ENCODE data around the gene NAP1L4. TPM values are rescaled to one million over a fixed set of nuclear protein-coding genes. Genes with fewer than 3 reads are reported as not detected.

Gene NAP1L4
- total RNA-seq, 1 donor from 2014 or later, result 156 TPM

DNA sequence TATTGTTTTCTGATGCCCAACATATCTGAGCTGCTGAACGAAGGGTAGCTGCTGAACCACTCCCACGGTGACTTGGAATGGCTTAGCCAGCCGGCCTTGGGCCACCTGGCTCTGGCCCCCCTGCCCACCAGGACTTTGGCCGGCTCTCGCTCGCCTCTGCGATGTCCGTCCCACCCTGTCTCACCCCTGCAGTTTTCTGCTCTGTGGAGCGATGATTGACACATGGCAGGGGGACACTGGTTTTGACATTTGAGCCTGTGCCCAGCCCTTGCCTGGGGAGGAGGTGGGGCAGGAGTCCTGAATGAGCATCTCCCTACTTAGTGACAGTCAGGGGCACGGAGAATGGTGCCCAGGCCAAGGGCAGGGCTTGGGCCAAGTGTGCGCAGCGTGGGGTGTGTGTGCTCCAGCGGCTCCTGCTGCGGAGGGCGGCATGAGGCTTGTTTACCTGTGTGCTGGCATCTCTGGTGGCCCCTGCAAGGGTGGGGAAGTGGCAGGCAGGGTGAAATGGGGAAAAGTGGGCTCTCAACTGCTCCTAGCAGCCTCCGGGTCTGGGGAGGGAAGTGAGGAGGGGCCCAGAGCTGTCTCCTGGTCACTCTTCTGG, 90.8 kb downstream of the NAP1L4 start:
- peak overlapping the region; percentile 73 for H3K4me3 ChIP-seq (ENCODE audit: low read depth, low read length)
- no peak for DNase-seq (ENCODE audit: low read depth)
- TF ChIP-seq, protein P1, sequence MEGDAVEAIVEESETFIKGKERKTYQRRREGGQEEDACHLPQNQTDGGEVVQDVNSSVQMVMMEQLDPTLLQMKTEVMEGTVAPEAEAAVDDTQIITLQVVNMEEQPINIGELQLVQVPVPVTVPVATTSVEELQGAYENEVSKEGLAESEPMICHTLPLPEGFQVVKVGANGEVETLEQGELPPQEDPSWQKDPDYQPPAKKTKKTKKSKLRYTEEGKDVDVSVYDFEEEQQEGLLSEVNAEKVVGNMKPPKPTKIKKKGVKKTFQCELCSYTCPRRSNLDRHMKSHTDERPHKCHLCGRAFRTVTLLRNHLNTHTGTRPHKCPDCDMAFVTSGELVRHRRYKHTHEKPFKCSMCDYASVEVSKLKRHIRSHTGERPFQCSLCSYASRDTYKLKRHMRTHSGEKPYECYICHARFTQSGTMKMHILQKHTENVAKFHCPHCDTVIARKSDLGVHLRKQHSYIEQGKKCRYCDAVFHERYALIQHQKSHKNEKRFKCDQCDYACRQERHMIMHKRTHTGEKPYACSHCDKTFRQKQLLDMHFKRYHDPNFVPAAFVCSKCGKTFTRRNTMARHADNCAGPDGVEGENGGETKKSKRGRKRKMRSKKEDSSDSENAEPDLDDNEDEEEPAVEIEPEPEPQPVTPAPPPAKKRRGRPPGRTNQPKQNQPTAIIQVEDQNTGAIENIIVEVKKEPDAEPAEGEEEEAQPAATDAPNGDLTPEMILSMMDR (conservative IDR thresholded peaks at IDR 0.05; ENCODE audit: low read depth, low read length), result no peak

DNA sequence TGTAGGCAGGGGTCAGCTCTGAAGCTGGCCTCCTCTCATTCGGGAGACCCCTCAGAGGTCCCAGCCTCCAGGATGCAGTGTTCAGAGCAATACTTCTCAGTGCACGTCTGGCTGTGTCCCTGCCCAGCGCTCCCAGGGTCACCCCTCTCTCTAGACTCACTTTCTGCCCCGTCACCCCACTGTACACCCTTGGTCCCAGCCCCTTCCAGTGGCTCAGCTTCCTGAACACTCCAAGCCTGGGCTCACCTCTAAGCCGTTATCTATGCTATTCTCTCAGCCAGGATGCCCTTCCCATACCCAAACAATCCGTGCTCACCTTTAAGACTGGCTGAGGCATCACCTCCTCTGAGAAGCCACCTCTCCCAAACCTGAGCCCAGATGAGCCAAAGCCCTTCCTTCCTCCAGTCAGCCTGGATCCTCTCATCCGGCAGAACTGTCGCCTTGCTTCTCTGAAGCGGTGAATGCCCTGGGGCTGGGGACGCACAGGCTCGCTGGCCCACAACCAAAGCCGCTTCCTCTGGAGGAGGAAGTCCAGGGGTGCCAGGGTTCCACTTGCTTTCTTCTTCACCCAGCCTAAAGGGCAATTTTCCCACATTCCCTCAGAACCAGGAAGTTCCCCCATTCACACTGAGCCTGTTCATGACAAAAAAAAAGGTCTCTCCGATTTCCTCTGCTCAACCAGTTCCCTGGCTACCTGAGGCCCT, 92.9 kb downstream of the NAP1L4 start:
- DNase-seq (ENCODE audit: low read depth), result no peak
- no peak overlapping the region for H3K4me3 ChIP-seq (ENCODE audit: low read depth, low read length)
- TF ChIP-seq, protein P1 (conservative IDR thresholded peaks at IDR 0.05; ENCODE audit: low read depth, low read length), result no peak

DNA sequence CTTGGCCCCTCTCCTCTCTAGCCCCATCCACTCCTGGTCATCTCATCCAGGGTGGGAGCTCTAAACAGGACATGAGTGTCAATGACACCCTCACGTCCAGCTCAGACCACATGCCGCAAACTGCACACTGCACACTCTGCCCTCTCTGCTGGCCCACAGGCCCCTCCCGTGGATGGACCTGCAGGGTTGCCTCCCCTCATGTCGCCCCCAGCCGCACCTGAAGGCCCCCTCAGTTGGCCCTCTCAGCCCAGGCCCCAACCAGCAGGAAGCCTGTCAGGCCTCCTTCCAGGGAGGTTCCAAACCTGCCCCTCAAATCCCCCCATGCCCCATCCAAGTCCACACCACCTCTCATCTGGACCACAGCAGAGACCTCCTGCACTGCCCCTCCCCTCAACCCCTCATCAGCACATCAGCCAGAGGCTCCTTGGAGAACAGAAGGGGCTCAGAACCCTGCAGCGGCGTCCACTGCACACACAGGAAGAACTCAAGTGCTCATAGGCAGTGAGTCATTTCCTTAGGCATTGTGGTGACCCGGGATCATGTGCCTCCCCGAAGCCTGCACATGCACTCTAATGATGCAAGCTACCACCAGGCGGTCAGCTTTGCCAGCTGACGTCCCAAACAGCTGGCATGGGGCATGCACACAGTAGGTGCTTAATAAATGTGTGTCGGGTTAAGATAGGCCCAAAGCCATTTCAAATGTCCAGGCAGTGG, 93.6 kb downstream of the NAP1L4 start:
- no peak overlapping the region for H3K4me3 ChIP-seq (ENCODE audit: low read depth, low read length)
- TF ChIP-seq, protein P1 (conservative IDR thresholded peaks at IDR 0.05; ENCODE audit: low read depth, low read length), result no peak
- peak; percentile 44 for DNase-seq (ENCODE audit: low read depth)

DNA sequence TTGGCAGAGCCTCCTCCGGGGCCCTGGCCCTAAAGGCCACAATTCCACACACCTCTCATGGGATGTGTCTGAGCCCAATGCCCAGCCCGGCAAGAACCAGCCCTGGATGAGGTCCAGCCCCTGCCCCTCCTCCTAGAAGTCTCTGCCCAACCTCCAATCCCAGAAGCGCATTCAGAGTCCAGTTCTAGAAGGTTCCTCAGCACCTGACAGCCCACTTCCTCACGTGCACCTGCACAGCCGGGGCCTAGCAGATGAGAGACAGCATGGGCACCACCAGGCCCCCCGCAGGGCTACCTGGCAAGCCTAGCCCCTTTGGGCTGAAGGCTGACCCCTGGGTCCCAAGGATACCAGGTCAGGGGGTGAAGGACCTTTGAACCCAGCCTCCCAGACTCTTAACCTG, 95.1 kb downstream of the NAP1L4 start:
- TF ChIP-seq, protein P1 (conservative IDR thresholded peaks at IDR 0.05; ENCODE audit: low read depth, low read length), result no peak
- H3K4me3 ChIP-seq (ENCODE audit: low read depth, low read length), result no peak overlapping the region
- no peak for DNase-seq (ENCODE audit: low read depth)

DNA sequence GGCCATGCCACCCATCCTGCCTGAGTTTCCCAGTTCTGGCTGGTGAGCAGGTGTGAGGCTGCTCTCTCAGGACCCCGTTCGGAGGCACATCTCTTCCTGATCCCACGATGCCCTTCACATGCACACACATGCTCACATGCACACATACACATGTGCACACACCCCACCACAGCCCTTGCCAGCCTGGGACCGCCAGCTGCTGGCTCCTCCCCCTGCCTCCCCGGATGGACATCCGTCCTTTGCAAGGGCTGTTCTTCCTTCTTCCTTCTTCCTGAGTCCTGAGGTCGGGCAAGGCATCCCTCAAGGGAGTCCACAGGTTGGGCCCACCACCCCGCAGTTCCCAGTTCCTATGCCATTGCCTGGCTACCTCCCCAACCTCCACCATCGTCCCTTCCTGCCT, 96.1 kb downstream of the NAP1L4 start:
- H3K4me3 ChIP-seq (ENCODE audit: low read depth, low read length), result no peak overlapping the region
- DNase-seq (ENCODE audit: low read depth), result no peak
- TF ChIP-seq, protein P1 (conservative IDR thresholded peaks at IDR 0.05; ENCODE audit: low read depth, low read length), result no peak

Other genes starting within 250 kb of the NAP1L4 start
- gene CDKN1C, start 106.6 kb downstream of the NAP1L4 start, total RNA-seq, result 12.7 and 27.7 TPM in 2 replicates
- gene PHLDA2, start 62.9 kb downstream of the NAP1L4 start, total RNA-seq, result 63.1 and 97.2 TPM in 2 replicates
- 32.9 and 61.6 TPM in 2 replicates for gene CARS1, start 65.1 kb upstream of the NAP1L4 start, total RNA-seq
- 8.9 and 25.3 TPM in 2 replicates for gene OSBPL5, start 173.0 kb upstream of the NAP1L4 start, total RNA-seq
- not detected in 2 replicates for gene MRGPRG, start 226.5 kb upstream of the NAP1L4 start, total RNA-seq
- gene MRGPRE, start 240.1 kb upstream of the NAP1L4 start, total RNA-seq, result not detected in 2 replicates

All from epithelial cell of proximal tubule (primary cell).